ENCODE results near the gene TRMT61A.

DNA sequence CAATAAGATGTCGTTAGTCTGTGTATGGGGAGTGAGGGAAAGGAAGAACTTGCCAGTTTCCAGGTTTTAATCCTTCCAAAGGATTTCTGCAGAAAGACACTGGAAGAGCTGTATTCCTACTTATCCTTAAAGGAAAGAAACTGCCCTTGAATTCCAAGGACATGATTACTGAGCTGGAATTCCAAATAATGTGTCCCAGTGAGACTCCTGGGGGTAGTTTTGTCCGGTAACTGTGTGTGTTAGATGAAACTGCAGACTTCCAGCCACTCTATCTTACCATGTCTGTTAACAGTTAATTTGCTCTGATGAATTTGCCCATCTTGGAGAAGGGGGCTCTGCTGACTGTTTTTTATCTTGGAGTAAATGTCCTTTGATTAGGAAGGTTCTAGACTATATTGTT lies 39.4 kb upstream of the TRMT61A start:
- TF ChIP-seq, protein P1, sequence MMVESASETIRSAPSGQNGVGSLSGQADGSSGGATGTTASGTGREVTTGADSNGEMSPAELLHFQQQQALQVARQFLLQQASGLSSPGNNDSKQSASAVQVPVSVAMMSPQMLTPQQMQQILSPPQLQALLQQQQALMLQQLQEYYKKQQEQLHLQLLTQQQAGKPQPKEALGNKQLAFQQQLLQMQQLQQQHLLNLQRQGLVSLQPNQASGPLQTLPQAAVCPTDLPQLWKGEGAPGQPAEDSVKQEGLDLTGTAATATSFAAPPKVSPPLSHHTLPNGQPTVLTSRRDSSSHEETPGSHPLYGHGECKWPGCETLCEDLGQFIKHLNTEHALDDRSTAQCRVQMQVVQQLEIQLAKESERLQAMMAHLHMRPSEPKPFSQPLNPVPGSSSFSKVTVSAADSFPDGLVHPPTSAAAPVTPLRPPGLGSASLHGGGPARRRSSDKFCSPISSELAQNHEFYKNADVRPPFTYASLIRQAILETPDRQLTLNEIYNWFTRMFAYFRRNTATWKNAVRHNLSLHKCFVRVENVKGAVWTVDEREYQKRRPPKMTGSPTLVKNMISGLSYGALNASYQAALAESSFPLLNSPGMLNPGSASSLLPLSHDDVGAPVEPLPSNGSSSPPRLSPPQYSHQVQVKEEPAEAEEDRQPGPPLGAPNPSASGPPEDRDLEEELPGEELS (CRISPR knock-in tag; IDR thresholded peaks at IDR 0.05): no peak
- no peak for TF ChIP-seq FOXJ3 (CRISPR knock-in tag; IDR thresholded peaks at IDR 0.05; ENCODE audit: borderline replicate concordance)
- TF ChIP-seq, protein P2, sequence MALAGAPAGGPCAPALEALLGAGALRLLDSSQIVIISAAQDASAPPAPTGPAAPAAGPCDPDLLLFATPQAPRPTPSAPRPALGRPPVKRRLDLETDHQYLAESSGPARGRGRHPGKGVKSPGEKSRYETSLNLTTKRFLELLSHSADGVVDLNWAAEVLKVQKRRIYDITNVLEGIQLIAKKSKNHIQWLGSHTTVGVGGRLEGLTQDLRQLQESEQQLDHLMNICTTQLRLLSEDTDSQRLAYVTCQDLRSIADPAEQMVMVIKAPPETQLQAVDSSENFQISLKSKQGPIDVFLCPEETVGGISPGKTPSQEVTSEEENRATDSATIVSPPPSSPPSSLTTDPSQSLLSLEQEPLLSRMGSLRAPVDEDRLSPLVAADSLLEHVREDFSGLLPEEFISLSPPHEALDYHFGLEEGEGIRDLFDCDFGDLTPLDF (CRISPR knock-in tag; IDR thresholded peaks at IDR 0.05): no peak
- TF ChIP-seq, protein P3, sequence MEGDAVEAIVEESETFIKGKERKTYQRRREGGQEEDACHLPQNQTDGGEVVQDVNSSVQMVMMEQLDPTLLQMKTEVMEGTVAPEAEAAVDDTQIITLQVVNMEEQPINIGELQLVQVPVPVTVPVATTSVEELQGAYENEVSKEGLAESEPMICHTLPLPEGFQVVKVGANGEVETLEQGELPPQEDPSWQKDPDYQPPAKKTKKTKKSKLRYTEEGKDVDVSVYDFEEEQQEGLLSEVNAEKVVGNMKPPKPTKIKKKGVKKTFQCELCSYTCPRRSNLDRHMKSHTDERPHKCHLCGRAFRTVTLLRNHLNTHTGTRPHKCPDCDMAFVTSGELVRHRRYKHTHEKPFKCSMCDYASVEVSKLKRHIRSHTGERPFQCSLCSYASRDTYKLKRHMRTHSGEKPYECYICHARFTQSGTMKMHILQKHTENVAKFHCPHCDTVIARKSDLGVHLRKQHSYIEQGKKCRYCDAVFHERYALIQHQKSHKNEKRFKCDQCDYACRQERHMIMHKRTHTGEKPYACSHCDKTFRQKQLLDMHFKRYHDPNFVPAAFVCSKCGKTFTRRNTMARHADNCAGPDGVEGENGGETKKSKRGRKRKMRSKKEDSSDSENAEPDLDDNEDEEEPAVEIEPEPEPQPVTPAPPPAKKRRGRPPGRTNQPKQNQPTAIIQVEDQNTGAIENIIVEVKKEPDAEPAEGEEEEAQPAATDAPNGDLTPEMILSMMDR (IDR thresholded peaks at IDR 0.05): no peak
- TF ChIP-seq, protein P4, sequence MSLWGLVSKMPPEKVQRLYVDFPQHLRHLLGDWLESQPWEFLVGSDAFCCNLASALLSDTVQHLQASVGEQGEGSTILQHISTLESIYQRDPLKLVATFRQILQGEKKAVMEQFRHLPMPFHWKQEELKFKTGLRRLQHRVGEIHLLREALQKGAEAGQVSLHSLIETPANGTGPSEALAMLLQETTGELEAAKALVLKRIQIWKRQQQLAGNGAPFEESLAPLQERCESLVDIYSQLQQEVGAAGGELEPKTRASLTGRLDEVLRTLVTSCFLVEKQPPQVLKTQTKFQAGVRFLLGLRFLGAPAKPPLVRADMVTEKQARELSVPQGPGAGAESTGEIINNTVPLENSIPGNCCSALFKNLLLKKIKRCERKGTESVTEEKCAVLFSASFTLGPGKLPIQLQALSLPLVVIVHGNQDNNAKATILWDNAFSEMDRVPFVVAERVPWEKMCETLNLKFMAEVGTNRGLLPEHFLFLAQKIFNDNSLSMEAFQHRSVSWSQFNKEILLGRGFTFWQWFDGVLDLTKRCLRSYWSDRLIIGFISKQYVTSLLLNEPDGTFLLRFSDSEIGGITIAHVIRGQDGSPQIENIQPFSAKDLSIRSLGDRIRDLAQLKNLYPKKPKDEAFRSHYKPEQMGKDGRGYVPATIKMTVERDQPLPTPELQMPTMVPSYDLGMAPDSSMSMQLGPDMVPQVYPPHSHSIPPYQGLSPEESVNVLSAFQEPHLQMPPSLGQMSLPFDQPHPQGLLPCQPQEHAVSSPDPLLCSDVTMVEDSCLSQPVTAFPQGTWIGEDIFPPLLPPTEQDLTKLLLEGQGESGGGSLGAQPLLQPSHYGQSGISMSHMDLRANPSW (CRISPR knock-in tag; conservative IDR thresholded peaks at IDR 0.05; ENCODE audit: low read depth): no peak
- no peak for TF ChIP-seq GABPB1 (CRISPR knock-in tag; IDR thresholded peaks at IDR 0.05)
- no peak for TF ChIP-seq ESRRA (CRISPR knock-in tag; IDR thresholded peaks at IDR 0.05; ENCODE audit: borderline replicate concordance)
- no peak for TF ChIP-seq ZNF121 (CRISPR knock-in tag; IDR thresholded peaks at IDR 0.05)
- no peak for TF ChIP-seq SP1 (CRISPR knock-in tag; conservative IDR thresholded peaks at IDR 0.05)
